ENCODE results near the gene APAF1. TPM values are rescaled to one million over a fixed set of nuclear protein-coding genes. Genes with fewer than 3 reads are reported as not detected.

Gene APAF1
- total and polyA plus RNA-seq, 8 donors: 4.4 to 93.9 (median 18.5) TPM

DNA sequence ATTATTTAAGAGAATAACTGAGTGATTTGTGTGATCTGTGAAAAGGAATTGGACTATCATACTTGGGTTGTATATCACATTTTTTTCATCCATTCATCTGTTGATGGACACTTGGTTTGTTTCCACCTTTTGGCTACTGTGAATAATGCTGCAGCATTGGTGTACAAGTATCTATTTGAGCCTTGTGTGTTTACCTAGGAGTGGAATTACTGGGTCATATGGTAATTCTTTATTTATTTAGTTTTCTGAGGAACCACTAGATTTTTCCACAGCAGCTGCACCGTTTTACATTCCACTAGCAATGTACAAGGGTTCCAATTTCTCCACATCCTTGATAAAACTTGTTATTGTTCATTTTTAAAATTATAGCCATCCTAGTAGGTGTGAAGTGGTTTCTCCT lies 56.1 kb downstream of the APAF1 start:
- TF ChIP-seq EP300 (IDR thresholded peaks at IDR 0.05): no peak
- no peak for TF ChIP-seq POLR2A (IDR thresholded peaks at IDR 0.05)
- TF ChIP-seq POLR2AphosphoS5 (IDR thresholded peaks at IDR 0.05): no peak
- TF ChIP-seq CTCF (IDR thresholded peaks at IDR 0.05): no peak
- Histone ChIP-seq H3K27ac (no peak overlapping the region), H3K4me3 (no peak overlapping the region), H3K9me3 (no peaks in the 10 kb centered on the region), H3K4me1 (peaks cover 0 to 14% (median 0%) of the 10 kb centered on the region in 4 donors), H3K36me3 (peaks cover 0 to 59% (median 40%) of the 10 kb centered on the region in 4 donors), H3K27me3 (no peaks in the 10 kb centered on the region)
- no peak for DNase-seq
- WGBS, 5 donors: 11 to 35% (median 24%) methylated on average over 1 of the region's 1 CpG
- intact Hi-C loops (cut with DNase I; ENCODE audit: low total_unique reads): no loop called here

- 82 to 100% (median 96%) methylated on average over 1 of the region's 1 CpG for WGBS, 5 donors
- H3K9me3 ChIP-seq: no peaks in the 10 kb centered on the region
- no peak overlapping the region for H3K4me3 ChIP-seq
- TF ChIP-seq POLR2AphosphoS5 (IDR thresholded peaks at IDR 0.05) (no peak), POLR2A (IDR thresholded peaks at IDR 0.05) (no peak), CTCF (IDR thresholded peaks at IDR 0.05) (no peak), EP300 (IDR thresholded peaks at IDR 0.05) (no peak)
- H3K27me3 ChIP-seq: no peaks in the 10 kb centered on the region
- no peaks in the 10 kb centered on the region for H3K4me1 ChIP-seq
- intact Hi-C loops (cut with DNase I; ENCODE audit: low total_unique reads): no loop called here
- no peak overlapping the region for H3K27ac ChIP-seq
- no peak for DNase-seq
- H3K36me3 ChIP-seq: peaks cover 20 to 89% (median 79%) of the 10 kb centered on the region in 4 donors
These were observed 63.9 kb downstream of the APAF1 start for GRCh38 chr12:98709022-98709421.

DNA sequence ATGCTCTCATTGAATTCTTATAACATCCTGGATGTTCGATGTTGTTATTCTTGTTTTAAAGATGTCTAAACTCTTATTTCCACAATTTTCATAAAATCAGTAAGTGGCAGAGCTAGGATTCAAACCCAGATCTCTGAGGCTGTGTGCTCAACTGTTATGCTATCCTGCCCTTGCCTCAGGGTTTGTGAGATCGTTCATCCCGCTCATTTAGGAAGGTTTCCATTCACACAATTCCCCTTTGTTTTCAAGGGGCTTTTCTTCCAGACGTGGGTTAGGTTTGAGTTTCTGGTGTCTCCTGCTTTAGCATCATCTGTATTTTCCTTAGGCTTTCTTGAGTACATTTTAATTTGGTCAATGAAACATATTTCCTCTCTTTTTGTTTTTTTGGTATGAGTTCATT lies 69.3 kb downstream of the APAF1 start:
- no peaks in the 10 kb centered on the region for H3K27me3 ChIP-seq
- no peaks in the 10 kb centered on the region for H3K4me1 ChIP-seq
- intact Hi-C loops (cut with DNase I; ENCODE audit: low total_unique reads): no loop called here
- no peak for DNase-seq
- no peaks in the 10 kb centered on the region for H3K9me3 ChIP-seq
- peaks cover 12 to 97% (median 80%) of the 10 kb centered on the region in 4 donors for H3K36me3 ChIP-seq
- no peak for TF ChIP-seq POLR2A (IDR thresholded peaks at IDR 0.05)
- TF ChIP-seq EP300 (IDR thresholded peaks at IDR 0.05): no peak
- no peak for TF ChIP-seq CTCF (IDR thresholded peaks at IDR 0.05)
- no peak for TF ChIP-seq POLR2AphosphoS5 (IDR thresholded peaks at IDR 0.05)
- no peak overlapping the region for H3K27ac ChIP-seq
- no peak overlapping the region for H3K4me3 ChIP-seq
- WGBS, 5 donors: 88 to 94% (median 89%) methylated on average over 4 of the region's 4 CpGs

GRCh38 chr12:98719515-98720504 lies 74.7 kb downstream of the APAF1 start:
- H3K36me3 ChIP-seq: peaks cover 0 to 91% (median 81%) of the 10 kb centered on the region in 4 donors
- no peak for DNase-seq
- intact Hi-C loops (cut with DNase I; ENCODE audit: low total_unique reads): no loop called here

More at GRCh38 chr12:98719515-98720504, 74.7 kb downstream of the APAF1 start:
- H3K27ac ChIP-seq: no peak overlapping the region
- no peaks in the 10 kb centered on the region for H3K4me1 ChIP-seq
- H3K4me3 ChIP-seq: no peak overlapping the region
- TF ChIP-seq POLR2AphosphoS5 (IDR thresholded peaks at IDR 0.05) (no peak), CTCF (IDR thresholded peaks at IDR 0.05) (no peak), POLR2A (IDR thresholded peaks at IDR 0.05) (no peak), EP300 (IDR thresholded peaks at IDR 0.05) (no peak)
- H3K27me3 ChIP-seq: no peaks in the 10 kb centered on the region
- H3K9me3 ChIP-seq: no peaks in the 10 kb centered on the region
- 93 to 98% (median 97%) methylated on average over 6 of the region's 6 CpGs for WGBS, 5 donors
